ENCODE data around the gene FGF13.

FGF13 gene

GRCh38 chrX:138669693-138670092 lies 41.8 kb downstream of the FGF13 start:
- H3K4me3 ChIP-seq (ENCODE audit: low read length) = no peak overlapping the region
- no peak for TF ChIP-seq CTCF (conservative IDR thresholded peaks at IDR 0.05; ENCODE audit: low read depth, low read length)
- no peak for DNase-seq (ENCODE audit: low read depth)

- no peak for DNase-seq (ENCODE audit: low read depth)
- H3K4me3 ChIP-seq (ENCODE audit: low read length) = no peak overlapping the region
- no peak for TF ChIP-seq CTCF (conservative IDR thresholded peaks at IDR 0.05; ENCODE audit: low read depth, low read length)
These were observed 47.1 kb downstream of the FGF13 start for GRCh38 chrX:138664466-138664865.

GRCh38 chrX:138664016-138664415 lies 47.5 kb downstream of the FGF13 start:
- no peak overlapping the region for H3K4me3 ChIP-seq (ENCODE audit: low read length)

GRCh38 chrX:138651494-138651893 lies 60.0 kb downstream of the FGF13 start:
- no peak for TF ChIP-seq CTCF (conservative IDR thresholded peaks at IDR 0.05; ENCODE audit: low read depth, low read length)
- DNase-seq (ENCODE audit: low read depth) = no peak

More at GRCh38 chrX:138664016-138664415, 47.5 kb downstream of the FGF13 start:
- DNase-seq (ENCODE audit: low read depth) = no peak
- TF ChIP-seq CTCF (conservative IDR thresholded peaks at IDR 0.05; ENCODE audit: low read depth, low read length) = no peak

GRCh38 chrX:138648568-138648967 lies 62.9 kb downstream of the FGF13 start:
- no peak for TF ChIP-seq CTCF (conservative IDR thresholded peaks at IDR 0.05; ENCODE audit: low read depth, low read length)

More at GRCh38 chrX:138651494-138651893, 60.0 kb downstream of the FGF13 start:
- H3K4me3 ChIP-seq (ENCODE audit: low read length) = no peak overlapping the region

GRCh38 chrX:138638996-138639395 lies 72.5 kb downstream of the FGF13 start:
- no peak for TF ChIP-seq CTCF (conservative IDR thresholded peaks at IDR 0.05; ENCODE audit: low read depth, low read length)
- DNase-seq (ENCODE audit: low read depth) = no peak
- no peak overlapping the region for H3K4me3 ChIP-seq (ENCODE audit: low read length)

More at GRCh38 chrX:138648568-138648967, 62.9 kb downstream of the FGF13 start:
- no peak overlapping the region for H3K4me3 ChIP-seq (ENCODE audit: low read length)
- no peak for DNase-seq (ENCODE audit: low read depth)

Measured in retinal pigment epithelial cell (primary cell).